ENCODE results near the gene GNAI3. TPM values are rescaled to one million over a fixed set of nuclear protein-coding genes. Genes with fewer than 3 reads are reported as not detected.

GNAI3 gene
- total and polyA plus RNA-seq, 2 of the 13 experiments (the other 11 are each of a cell fraction or from before 2014, with no cell fraction given), result 4.3 to 9.0 TPM

GRCh38 chr1:109636201-109636952 is 88.0 kb downstream of the GNAI3 start (continued):
- TF ChIP-seq ARID4A (CRISPR knock-in tag; IDR thresholded peaks at IDR 0.05; ENCODE audit: borderline replicate concordance) (no peak), SIX4 (CRISPR knock-in tag; IDR thresholded peaks at IDR 0.05) (no peak), ZBTB10 (CRISPR knock-in tag; IDR thresholded peaks at IDR 0.05; ENCODE audit: borderline replicate concordance) (no peak), ZNF749 (CRISPR knock-in tag; IDR thresholded peaks at IDR 0.05; ENCODE audit: borderline replicate concordance) (no peak), IKZF5 (CRISPR knock-in tag; IDR thresholded peaks at IDR 0.05) (no peak), YEATS4 (CRISPR knock-in tag; IDR thresholded peaks at IDR 0.05; ENCODE audit: borderline replicate concordance) (no peak), NFAT5 (CRISPR knock-in tag; IDR thresholded peaks at IDR 0.05) (no peak), SAFB2 (CRISPR knock-in tag; IDR thresholded peaks at IDR 0.05; ENCODE audit: borderline replicate concordance, low read depth) (no peak), TFDP1 (CRISPR knock-in tag; IDR thresholded peaks at IDR 0.05; ENCODE audit: borderline replicate concordance) (no peak)
